ENCODE data around the gene ARHGAP23.
"Not testable (repeated sequence)": the region's sequence is repeated elsewhere in the genome, so short reads cannot be mapped to it uniquely, and the experiment has no call there.

DNA sequence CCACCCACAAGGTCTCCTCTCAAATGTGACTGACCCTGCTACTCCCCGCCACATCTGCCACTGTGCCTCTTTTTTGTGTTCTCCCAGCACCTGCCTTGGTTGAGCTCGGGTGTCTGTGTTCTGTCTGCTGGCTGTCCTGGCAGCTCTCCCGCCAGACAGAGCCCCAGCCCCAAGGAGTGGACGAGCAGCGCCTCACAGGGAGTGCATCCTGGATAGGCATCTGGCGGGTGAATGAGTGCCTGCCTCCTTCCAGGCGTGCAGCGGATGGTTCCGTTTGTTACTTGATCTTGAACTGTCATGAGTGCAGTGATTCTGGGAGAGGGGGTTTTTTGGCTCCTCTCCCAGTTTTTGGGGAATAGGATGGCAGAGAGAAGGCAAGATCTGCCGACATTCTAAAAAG lies 99.9 kb downstream of the ARHGAP23 start:
- TF ChIP-seq, protein P1, sequence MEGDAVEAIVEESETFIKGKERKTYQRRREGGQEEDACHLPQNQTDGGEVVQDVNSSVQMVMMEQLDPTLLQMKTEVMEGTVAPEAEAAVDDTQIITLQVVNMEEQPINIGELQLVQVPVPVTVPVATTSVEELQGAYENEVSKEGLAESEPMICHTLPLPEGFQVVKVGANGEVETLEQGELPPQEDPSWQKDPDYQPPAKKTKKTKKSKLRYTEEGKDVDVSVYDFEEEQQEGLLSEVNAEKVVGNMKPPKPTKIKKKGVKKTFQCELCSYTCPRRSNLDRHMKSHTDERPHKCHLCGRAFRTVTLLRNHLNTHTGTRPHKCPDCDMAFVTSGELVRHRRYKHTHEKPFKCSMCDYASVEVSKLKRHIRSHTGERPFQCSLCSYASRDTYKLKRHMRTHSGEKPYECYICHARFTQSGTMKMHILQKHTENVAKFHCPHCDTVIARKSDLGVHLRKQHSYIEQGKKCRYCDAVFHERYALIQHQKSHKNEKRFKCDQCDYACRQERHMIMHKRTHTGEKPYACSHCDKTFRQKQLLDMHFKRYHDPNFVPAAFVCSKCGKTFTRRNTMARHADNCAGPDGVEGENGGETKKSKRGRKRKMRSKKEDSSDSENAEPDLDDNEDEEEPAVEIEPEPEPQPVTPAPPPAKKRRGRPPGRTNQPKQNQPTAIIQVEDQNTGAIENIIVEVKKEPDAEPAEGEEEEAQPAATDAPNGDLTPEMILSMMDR (IDR thresholded peaks at IDR 0.05; ENCODE audit: low read length) = not testable (repeated sequence)
- TF ChIP-seq EZH2 (IDR thresholded peaks at IDR 0.05; ENCODE audit: borderline replicate concordance, low read length) = not testable (repeated sequence)

Measured in OCI-LY1 (cell line).